Lung (tissue), 12 donors: Measurements from ENCODE around the gene EPB41L3. TPM values are rescaled to one million over a fixed set of nuclear protein-coding genes. Genes with fewer than 3 reads are reported as not detected.
A peak's percentile ranks its signal among the peaks of the same experiment; 100 is the strongest.

Source experiments
- ATAC-seq: fragments of 200-7000 bp; cut with Tn5 transposase; one replicate; pipeline ENCODE4 v1.9.1; 2020; ENCODE audit warnings: moderate number of reproducible peaks; ENCODE audit not compliant: insufficient read depth, low FRiP score
- DNase-seq, 3 donors: peaks; one replicate each; pipeline ENCODE4 v3.0.0-alpha.2; 2013 to 2017
- H3K27ac ChIP-seq, 2 donors: one replicate each; pipeline ENCODE4 v1.5.1; 2013; ENCODE audit warnings: mild to moderate bottlenecking in 2 of 2, moderate library complexity in 2 of 2, control low read depth in 1 of 2, inconsistent platforms in 1 of 2, low read depth in 1 of 2, low read length in 1 of 2
- H3K27me3 ChIP-seq, 3 donors: one replicate each; pipeline ENCODE4 v1.5.1; 2013; ENCODE audit warnings: low read length in 2 of 3; ENCODE audit not compliant: control insufficient read depth in 3 of 3, insufficient read depth in 3 of 3
- H3K36me3 ChIP-seq, 4 donors: one replicate each; pipeline ENCODE4 v1.5.1; 2013; ENCODE audit warnings: low read length in 4 of 4, mild to moderate bottlenecking in 1 of 4, moderate library complexity in 1 of 4; ENCODE audit not compliant: control insufficient read depth in 4 of 4, insufficient read depth in 4 of 4
- H3K4me1 ChIP-seq, 5 donors: one replicate each; pipeline ENCODE4 v1.5.1; 2013; ENCODE audit warnings: low read length in 5 of 5, mild to moderate bottlenecking in 2 of 5, moderate library complexity in 1 of 5; ENCODE audit not compliant: control insufficient read depth in 5 of 5, insufficient read depth in 5 of 5
- H3K4me3 ChIP-seq: one replicate; pipeline ENCODE4 v1.5.1; 2013; ENCODE audit warnings: mild to moderate bottlenecking, control low read depth, moderate library complexity
- H3K9ac ChIP-seq, 2 donors: one replicate each; pipeline ENCODE4 v1.5.1; 2013; ENCODE audit warnings: low read length in 2 of 2, control low read depth in 1 of 2; ENCODE audit not compliant: insufficient read depth in 1 of 2
- H3K9me3 ChIP-seq, 4 donors: one replicate each; pipeline ENCODE4 v1.5.1; 2013; ENCODE audit warnings: low read length in 3 of 4, mild to moderate bottlenecking in 1 of 4, moderate library complexity in 1 of 4; ENCODE audit not compliant: control insufficient read depth in 4 of 4, insufficient read depth in 3 of 4
- CTCF ChIP-seq: IDR thresholded peaks from 2 replicates; pipeline ENCODE4 v1.5.1; 2012; ENCODE audit warnings: mild to moderate bottlenecking; ENCODE audit errors: control extremely low read depth, extremely low read depth
- WGBS, 2 donors: extraction: QIAGEN DNeasy Blood & Tissue Kit; methylation state at CpG; one replicate each; pipeline ENCODE4 v1.1.7; 2013; 5-methylcytosine and 5-hydroxymethylcytosine counted together
- polyA plus RNA-seq, 2 donors: library from polyadenylated mRNA; stranded (reverse); fragments of 200-250 nt; gene quantifications; one replicate each; pipeline ENCODE4 v1.2.1, GENCODE V29; 2013
- total RNA-seq, 2 donors: library from RNA; depleted of rRNA in 1 of 2; stranded (reverse); fragments of >200 nt in 1 of 2; gene quantifications; one replicate each; pipeline ENCODE4 v1.2.1, GENCODE V29; 2014 to 2021
- donor health status: control.
- donor health status: control.
- donor health status: Bipolar disorder and iron deficiency.
- donor health status: healthy.
- donor health status: DM: yes; HTN: yes; CAD: no.

Gene EPB41L3
- total and polyA plus RNA-seq, 4 donors = 19.0 to 64.0 (median 39.9) TPM

- H3K4me3 ChIP-seq = no peak overlapping the region
These were observed 87.0 kb downstream of the EPB41L3 start for GRCh38 chr18:5456577-5457461.

GRCh38 chr18:5455674-5456073 lies 88.1 kb downstream of the EPB41L3 start:
- Histone ChIP-seq H3K4me1 (peaks cover 0 to 25% (median 0%) of the 10 kb centered on the region in 5 donors), H3K27ac (no peak overlapping the region), H3K4me3 (no peak overlapping the region), H3K27me3 (no peaks in the 10 kb centered on the region), H3K36me3 (no peaks in the 10 kb centered on the region), H3K9ac (no peak overlapping the region), H3K9me3 (no peaks in the 10 kb centered on the region)
- no peak for TF ChIP-seq CTCF
- ATAC-seq = no peak
- 22 to 41% methylated on average over 7 of the region's 7 CpGs for WGBS, 2 donors
- peak in 2 of 3 donors; percentile 51 to 71 for DNase-seq

More at GRCh38 chr18:5456577-5457461, 87.0 kb downstream of the EPB41L3 start:
- TF ChIP-seq CTCF = no peak
- Histone ChIP-seq H3K36me3 (no peaks in the 10 kb centered on the region), H3K9me3 (no peaks in the 10 kb centered on the region), H3K9ac (peak overlapping the region in 1 of 2 donors; percentile 58), H3K27ac (no peak overlapping the region), H3K27me3 (no peaks in the 10 kb centered on the region), H3K4me1 (peaks cover 0 to 18% (median 0%) of the 10 kb centered on the region in 5 donors)
- 48 to 57% methylated on average over 15 of the region's 15 CpGs for WGBS, 2 donors
- DNase-seq (peak; percentile 19 to 51 (median 39)), ATAC-seq (peak; percentile 74)

- no peaks in the 10 kb centered on the region for H3K36me3 ChIP-seq
- no peaks in the 10 kb centered on the region for H3K9me3 ChIP-seq
- 80 to 87% methylated on average over 2 of the region's 2 CpGs for WGBS, 2 donors
- DNase-seq = no peak
- no peak for ATAC-seq
- no peak for TF ChIP-seq CTCF
- no peak overlapping the region for H3K9ac ChIP-seq
- H3K4me1 ChIP-seq = peaks cover 0 to 25% (median 0%) of the 10 kb centered on the region in 5 donors
- H3K27ac ChIP-seq = no peak overlapping the region
- H3K27me3 ChIP-seq = no peaks in the 10 kb centered on the region
- no peak overlapping the region for H3K4me3 ChIP-seq
These were observed 90.8 kb downstream of the EPB41L3 start for GRCh38 chr18:5452943-5453443.
